IMR-90 (cell line): ENCODE measurements around the gene CELF6.

Experiments used
- CHD1 ChIP-seq: IDR thresholded peaks from 2 replicates; pipeline ENCODE4 v1.6.1; 2012; ENCODE audit warnings: low read depth, low read length, improper control_type of control experiment
- FOS ChIP-seq: fragments of 150-350 bp; IDR thresholded peaks from 2 replicates; pipeline ENCODE4 v1.6.1; 2016; ENCODE audit warnings: low read depth, low read length
- MAFK ChIP-seq: IDR thresholded peaks from 2 replicates; pipeline ENCODE4 v1.6.1; 2012; ENCODE audit warnings: low read depth, low read length, improper control_type of control experiment
- POLR2A ChIP-seq: IDR thresholded peaks from 2 replicates; pipeline ENCODE4 v1.6.1; 2012; ENCODE audit warnings: mild to moderate bottlenecking, low read depth, low read length
- RFX5 ChIP-seq: IDR thresholded peaks from 2 replicates; pipeline ENCODE4 v1.8.0; 2012; ENCODE audit warnings: low read depth, mild to moderate bottlenecking, low read length, moderate library complexity
- SMC3 ChIP-seq: fragments of 150-350 bp; IDR thresholded peaks from 2 replicates; pipeline ENCODE4 v1.6.1; 2016; ENCODE audit warnings: low read depth, mild to moderate bottlenecking, antibody characterized with exemption, low read length, moderate library complexity
- TF ChIP-seq, protein P1 (sequence below): conservative IDR thresholded peaks from 2 replicates; pipeline ENCODE4 v1.5.1; 2012; ENCODE audit warnings: mild to moderate bottlenecking, low read depth, low read length, improper control_type of control experiment
- TF ChIP-seq, protein P2 (sequence below): fragments of 150-350 bp; IDR thresholded peaks from 2 replicates; pipeline ENCODE4 v1.6.1; 2016; ENCODE audit warnings: low read depth, mild to moderate bottlenecking, low read length, moderate library complexity, borderline replicate concordance

DNA sequence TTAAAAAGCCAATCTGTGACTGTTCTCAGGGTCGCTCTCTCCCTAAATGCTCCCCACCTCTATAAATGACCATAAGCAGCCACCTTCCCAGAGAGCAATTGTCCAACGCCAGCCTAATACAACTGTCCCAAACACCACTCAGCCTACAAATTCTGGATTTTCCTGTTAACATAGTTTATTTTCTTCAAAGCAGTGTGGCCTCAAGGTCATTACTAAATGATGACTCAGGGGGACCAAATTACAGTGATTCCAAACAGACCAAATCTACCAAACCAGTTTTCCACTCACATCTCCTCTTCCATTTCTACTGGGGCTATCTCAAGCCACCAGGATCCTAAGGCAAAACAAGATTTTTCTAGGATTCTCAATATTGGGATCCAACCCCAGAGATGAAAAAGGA, 33.3 kb upstream of the CELF6 start:
- TF ChIP-seq, protein P1, sequence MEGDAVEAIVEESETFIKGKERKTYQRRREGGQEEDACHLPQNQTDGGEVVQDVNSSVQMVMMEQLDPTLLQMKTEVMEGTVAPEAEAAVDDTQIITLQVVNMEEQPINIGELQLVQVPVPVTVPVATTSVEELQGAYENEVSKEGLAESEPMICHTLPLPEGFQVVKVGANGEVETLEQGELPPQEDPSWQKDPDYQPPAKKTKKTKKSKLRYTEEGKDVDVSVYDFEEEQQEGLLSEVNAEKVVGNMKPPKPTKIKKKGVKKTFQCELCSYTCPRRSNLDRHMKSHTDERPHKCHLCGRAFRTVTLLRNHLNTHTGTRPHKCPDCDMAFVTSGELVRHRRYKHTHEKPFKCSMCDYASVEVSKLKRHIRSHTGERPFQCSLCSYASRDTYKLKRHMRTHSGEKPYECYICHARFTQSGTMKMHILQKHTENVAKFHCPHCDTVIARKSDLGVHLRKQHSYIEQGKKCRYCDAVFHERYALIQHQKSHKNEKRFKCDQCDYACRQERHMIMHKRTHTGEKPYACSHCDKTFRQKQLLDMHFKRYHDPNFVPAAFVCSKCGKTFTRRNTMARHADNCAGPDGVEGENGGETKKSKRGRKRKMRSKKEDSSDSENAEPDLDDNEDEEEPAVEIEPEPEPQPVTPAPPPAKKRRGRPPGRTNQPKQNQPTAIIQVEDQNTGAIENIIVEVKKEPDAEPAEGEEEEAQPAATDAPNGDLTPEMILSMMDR, result no peak
- TF ChIP-seq POLR2A (no peak), SMC3 (no peak), CHD1 (no peak), MAFK (peak; percentile 45; the same call in 1 of the 2 replicates), FOS (peak; percentile 7; the same call in 1 of the 2 replicates), RFX5 (no peak)
- TF ChIP-seq, protein P2, sequence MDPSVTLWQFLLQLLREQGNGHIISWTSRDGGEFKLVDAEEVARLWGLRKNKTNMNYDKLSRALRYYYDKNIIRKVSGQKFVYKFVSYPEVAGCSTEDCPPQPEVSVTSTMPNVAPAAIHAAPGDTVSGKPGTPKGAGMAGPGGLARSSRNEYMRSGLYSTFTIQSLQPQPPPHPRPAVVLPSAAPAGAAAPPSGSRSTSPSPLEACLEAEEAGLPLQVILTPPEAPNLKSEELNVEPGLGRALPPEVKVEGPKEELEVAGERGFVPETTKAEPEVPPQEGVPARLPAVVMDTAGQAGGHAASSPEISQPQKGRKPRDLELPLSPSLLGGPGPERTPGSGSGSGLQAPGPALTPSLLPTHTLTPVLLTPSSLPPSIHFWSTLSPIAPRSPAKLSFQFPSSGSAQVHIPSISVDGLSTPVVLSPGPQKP, result no peak
